ENCODE data around the gene GHRHR. TPM values are rescaled to one million over a fixed set of nuclear protein-coding genes. Genes with fewer than 3 reads are reported as not detected.

Gene GHRHR
- total and polyA plus RNA-seq, 10 of the 15 experiments (the other 5 are each of a cell fraction or from before 2014, with no cell fraction given) = not detected

GRCh38 chr7:31000161-31000693 lies 36.5 kb downstream of the GHRHR start:
- Histone ChIP-seq H3K9me3 (replicated peaks; ENCODE audit: control insufficient read depth, insufficient read depth, low read length) (no peaks in the 10 kb centered on the region), H3K4me1 (ENCODE audit: control insufficient read depth, insufficient read depth, low read length) (no peaks in the 10 kb centered on the region), H3K9ac (ENCODE audit: control insufficient read depth, insufficient read depth, low read length) (no peak overlapping the region), H2AFZ (ENCODE audit: control insufficient read depth, low read depth, low read length) (no peak overlapping the region), H3K27me3 (replicated peaks in 1 of 2; ENCODE audit: control insufficient read depth in 2 of 2, insufficient read depth in 2 of 2, low read length in 1 of 2) (no peaks in the 10 kb centered on the region; a peak in 1 of 4 replicates), H3K4me2 (ENCODE audit: control insufficient read depth, insufficient read depth) (no peak overlapping the region), H3K79me2 (ENCODE audit: control insufficient read depth, insufficient read depth, low read length) (no peaks in the 10 kb centered on the region), H4K20me1 (ENCODE audit: control insufficient read depth, insufficient read depth) (no peaks in the 10 kb centered on the region), H3K27ac (ENCODE audit: control insufficient read depth, insufficient read depth) (no peak overlapping the region), H3K4me3 (no peak overlapping the region), H3K36me3 (ENCODE audit: control insufficient read depth in 2 of 2, insufficient read depth in 2 of 2, low read length in 1 of 2) (no peaks in the 10 kb centered on the region)
- BruUV-seq (replicated peaks) = no TSS peak
- CTCF ChIA-PET = no interaction called here
- WGBS (ENCODE audit: insufficient coverage, insufficient replicate concordance, low lambda C conversion rate, missing lambda C conversion rate) = 68% methylated on average over 9 of the region's 9 CpGs
- SMC1A ChIA-PET (ENCODE audit: uncharacterized antibody, unreplicated experiment) = no interaction called here
- ATAC-seq (no peak), FAIRE-seq (no peak), DNase-seq (ENCODE audit: low read depth, low spot score) (no peak)
- intact Hi-C loops (cut with micrococcal nuclease; ENCODE audit: unreplicated experiment) (no loop called here), in situ Hi-C loops (cut with MboI) (no loop called here)
- POLR2A ChIA-PET = no interaction called here
- RAD21 ChIA-PET (ENCODE audit: unreplicated experiment) = no interaction called here
- TF ChIP-seq NFXL1 (IDR thresholded peaks at IDR 0.05; ENCODE audit: borderline replicate concordance) (no peak), HDGF (IDR thresholded peaks at IDR 0.05) (no peak), CEBPZ (IDR thresholded peaks at IDR 0.05; ENCODE audit: low read depth, low read length) (no peak), IRF4 (IDR thresholded peaks at IDR 0.05; ENCODE audit: low read depth, low read length) (no peak), RCOR1 (conservative IDR thresholded peaks at IDR 0.05; ENCODE audit: low read depth, low read length) (no peak), ZBTB33 (IDR thresholded peaks at IDR 0.05) (no peak), POLR2AphosphoS5 (IDR thresholded peaks at IDR 0.05; ENCODE audit: low read length) (no peak), PRDM15 (CRISPR knock-in tag; IDR thresholded peaks at IDR 0.05) (no peak), ZNF217 (IDR thresholded peaks at IDR 0.05) (no peak), GATAD2B (conservative IDR thresholded peaks at IDR 0.05; ENCODE audit: low read depth) (no peak), CHD1 (IDR thresholded peaks at IDR 0.05; ENCODE audit: low read depth, low read length) (no peak), POU2F2 (IDR thresholded peaks at IDR 0.05; ENCODE audit: borderline replicate concordance, low read depth, low read length) (no peak), SIX5 (IDR thresholded peaks at IDR 0.05; ENCODE audit: low read depth, low read length, severe bottlenecking) (no peak), EGR1 (IDR thresholded peaks at IDR 0.05; ENCODE audit: borderline replicate concordance in 1 of 2, low read depth in 2 of 2, low read length in 2 of 2) (no peak), ZBED1 (IDR thresholded peaks at IDR 0.05; ENCODE audit: borderline replicate concordance) (no peak), STAT3 (IDR thresholded peaks at IDR 0.05; ENCODE audit: low read depth, low read length) (no peak)

Data from GM12878 (cell line).